Measurements from ENCODE around the gene PTPRD. TPM values are rescaled to one million over a fixed set of nuclear protein-coding genes. Genes with fewer than 3 reads are reported as not detected.

The PTPRD gene
- total RNA-seq, 2 donors from 2014 or later = 97.4 to 101 TPM

- no peak overlapping the region for H3K27ac ChIP-seq (ENCODE audit: low read depth, low read length)
- H3K27me3 ChIP-seq (ENCODE audit: control insufficient read depth, insufficient read depth, low read length, poor library complexity, severe bottlenecking) = no peaks in the 10 kb centered on the region
- no peaks in the 10 kb centered on the region for H3K9me3 Mint-ChIP-seq
- H3K36me3 ChIP-seq (ENCODE audit: control insufficient read depth, insufficient read depth, low read length) = no peaks in the 10 kb centered on the region
- no peak for DNase-seq
- 95% methylated on average over 1 of the region's 1 CpG; no CpG with 5 or more reads in 1 of the 2 experiments for WGBS, 2 experiments (ENCODE audit: insufficient coverage in 1 of 2, insufficient read length in 1 of 2)
- H3K4me3 Mint-ChIP-seq = no peak overlapping the region
- H3K36me3 Mint-ChIP-seq (ENCODE audit: low read depth) = no peaks in the 10 kb centered on the region
- no peak overlapping the region for H3K4me3 ChIP-seq (ENCODE audit: low read length)
- peaks cover 3% of the 10 kb centered on the region for H3K27me3 Mint-ChIP-seq (ENCODE audit: insufficient read depth)
- H3K27ac Mint-ChIP-seq = no peak overlapping the region
- no peaks in the 10 kb centered on the region for H3K9me3 ChIP-seq (ENCODE audit: control insufficient read depth, low read length)
- H3K4me1 ChIP-seq (ENCODE audit: control insufficient read depth, insufficient read depth, low read length) = no peaks in the 10 kb centered on the region
- H3K9ac ChIP-seq (ENCODE audit: extremely low read depth, low read length, poor library complexity, severe bottlenecking) = no peak overlapping the region
- peaks cover 5% of the 10 kb centered on the region for H3K4me1 Mint-ChIP-seq
- TF ChIP-seq, protein P1, sequence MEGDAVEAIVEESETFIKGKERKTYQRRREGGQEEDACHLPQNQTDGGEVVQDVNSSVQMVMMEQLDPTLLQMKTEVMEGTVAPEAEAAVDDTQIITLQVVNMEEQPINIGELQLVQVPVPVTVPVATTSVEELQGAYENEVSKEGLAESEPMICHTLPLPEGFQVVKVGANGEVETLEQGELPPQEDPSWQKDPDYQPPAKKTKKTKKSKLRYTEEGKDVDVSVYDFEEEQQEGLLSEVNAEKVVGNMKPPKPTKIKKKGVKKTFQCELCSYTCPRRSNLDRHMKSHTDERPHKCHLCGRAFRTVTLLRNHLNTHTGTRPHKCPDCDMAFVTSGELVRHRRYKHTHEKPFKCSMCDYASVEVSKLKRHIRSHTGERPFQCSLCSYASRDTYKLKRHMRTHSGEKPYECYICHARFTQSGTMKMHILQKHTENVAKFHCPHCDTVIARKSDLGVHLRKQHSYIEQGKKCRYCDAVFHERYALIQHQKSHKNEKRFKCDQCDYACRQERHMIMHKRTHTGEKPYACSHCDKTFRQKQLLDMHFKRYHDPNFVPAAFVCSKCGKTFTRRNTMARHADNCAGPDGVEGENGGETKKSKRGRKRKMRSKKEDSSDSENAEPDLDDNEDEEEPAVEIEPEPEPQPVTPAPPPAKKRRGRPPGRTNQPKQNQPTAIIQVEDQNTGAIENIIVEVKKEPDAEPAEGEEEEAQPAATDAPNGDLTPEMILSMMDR (conservative IDR thresholded peaks at IDR 0.05) = no peak
Measured at GRCh38 chr9:9961934-9962333, 650.9 kb downstream of the PTPRD start.

GRCh38 chr9:9961487-9961886 is 651.3 kb downstream of the PTPRD start:
- Histone ChIP-seq H3K9ac (ENCODE audit: extremely low read depth, low read length, poor library complexity, severe bottlenecking) (no peak overlapping the region), H3K27me3 (ENCODE audit: control insufficient read depth, insufficient read depth, low read length, poor library complexity, severe bottlenecking) (no peaks in the 10 kb centered on the region), H3K36me3 (ENCODE audit: control insufficient read depth, insufficient read depth, low read length) (no peaks in the 10 kb centered on the region), H3K9me3 (ENCODE audit: control insufficient read depth, low read length) (no peaks in the 10 kb centered on the region), H3K27ac (ENCODE audit: low read depth, low read length) (no peak overlapping the region), H3K4me1 (ENCODE audit: control insufficient read depth, insufficient read depth, low read length) (no peaks in the 10 kb centered on the region), H3K4me3 (ENCODE audit: low read length) (no peak overlapping the region)
- Mint-ChIP-seq H3K4me1 (peaks cover 5% of the 10 kb centered on the region), H3K27me3 (ENCODE audit: insufficient read depth) (peaks cover 3% of the 10 kb centered on the region), H3K27ac (no peak overlapping the region), H3K4me3 (no peak overlapping the region), H3K36me3 (ENCODE audit: low read depth) (no peaks in the 10 kb centered on the region), H3K9me3 (no peaks in the 10 kb centered on the region)
- 64% methylated on average over 2 of the region's 2 CpGs; no CpG with 5 or more reads in 1 of the 2 experiments for WGBS, 2 experiments (ENCODE audit: insufficient coverage in 1 of 2, insufficient read length in 1 of 2)
- TF ChIP-seq, protein P1 (conservative IDR thresholded peaks at IDR 0.05) = no peak
- no peak for DNase-seq

GRCh38 chr9:9951556-9952160 is 661.1 kb downstream of the PTPRD start:
- no peaks in the 10 kb centered on the region for H3K36me3 Mint-ChIP-seq (ENCODE audit: low read depth)
- WGBS, 2 experiments (ENCODE audit: insufficient coverage in 1 of 2, insufficient read length in 1 of 2) = 93 to 100% methylated on average over 1 to 3 of the region's 3 CpGs
- H3K27ac ChIP-seq (ENCODE audit: low read depth, low read length) = no peak overlapping the region

More at GRCh38 chr9:9951556-9952160, 661.1 kb downstream of the PTPRD start:
- TF ChIP-seq, protein P1 (conservative IDR thresholded peaks at IDR 0.05) = no peak
- H3K27ac Mint-ChIP-seq = no peak overlapping the region
- H3K9ac ChIP-seq (ENCODE audit: extremely low read depth, low read length, poor library complexity, severe bottlenecking) = no peak overlapping the region
- no peaks in the 10 kb centered on the region for H3K9me3 Mint-ChIP-seq
- H3K36me3 ChIP-seq (ENCODE audit: control insufficient read depth, insufficient read depth, low read length) = no peaks in the 10 kb centered on the region
- H3K4me1 ChIP-seq (ENCODE audit: control insufficient read depth, insufficient read depth, low read length) = no peaks in the 10 kb centered on the region
- peaks cover 4% of the 10 kb centered on the region for H3K4me1 Mint-ChIP-seq
- H3K27me3 ChIP-seq (ENCODE audit: control insufficient read depth, insufficient read depth, low read length, poor library complexity, severe bottlenecking) = no peaks in the 10 kb centered on the region
- DNase-seq = no peak
- no peaks in the 10 kb centered on the region for H3K9me3 ChIP-seq (ENCODE audit: control insufficient read depth, low read length)
- H3K4me3 Mint-ChIP-seq = no peak overlapping the region
- H3K4me3 ChIP-seq (ENCODE audit: low read length) = no peak overlapping the region
- no peaks in the 10 kb centered on the region for H3K27me3 Mint-ChIP-seq (ENCODE audit: insufficient read depth)

Measured in endodermal cell (in vitro differentiated cells).